NCI-H345 treated with DMSO at 0.1 percent for 48 hours (cell line): ENCODE measurements around the gene JAKMIP3.

Experiments used
- DNase-seq: peaks from one replicate; lab custom pipeline; 2025; ENCODE audit not compliant: unreplicated experiment; lab: John Stamatoyannopoulos, UW

The JAKMIP3 gene

DNA sequence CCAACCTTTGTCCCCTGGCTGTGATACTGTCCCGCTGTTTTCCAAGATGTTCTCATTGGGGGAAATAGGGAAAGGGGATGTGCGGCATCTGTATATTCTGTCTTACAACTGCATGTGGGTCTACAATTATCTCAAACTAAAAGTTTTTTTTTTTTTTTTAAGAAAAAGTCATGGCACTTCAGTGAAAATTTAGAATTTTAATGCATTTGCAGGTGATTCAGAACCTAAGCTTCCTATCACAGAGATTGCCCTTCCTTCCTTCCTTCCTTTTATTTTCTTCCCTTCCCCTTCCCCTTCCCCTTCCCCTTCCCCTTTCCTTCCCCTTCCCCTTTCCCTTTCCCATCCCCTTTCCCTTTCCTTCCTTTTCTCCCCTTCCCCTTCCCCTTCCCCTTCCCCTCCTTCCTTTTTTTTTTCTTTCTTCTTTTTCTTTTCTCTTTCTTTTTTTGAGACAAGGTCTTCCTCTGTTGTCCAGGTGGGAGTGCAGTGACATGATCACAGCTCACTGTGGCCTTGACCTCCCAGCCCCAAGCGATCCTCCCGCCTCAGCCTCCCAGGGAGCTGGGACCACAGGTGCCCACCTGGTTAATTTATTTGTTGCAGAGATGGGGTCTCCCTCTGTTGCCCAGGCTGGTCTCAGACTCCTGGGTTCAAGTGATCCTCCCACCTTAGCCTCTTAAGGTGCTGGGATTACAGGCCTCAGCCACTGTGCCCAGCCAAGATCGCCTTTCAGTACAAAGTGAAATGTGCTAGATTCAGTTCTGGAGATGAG lies 32.0 kb downstream of the JAKMIP3 start:
- no peak for DNase-seq

DNA sequence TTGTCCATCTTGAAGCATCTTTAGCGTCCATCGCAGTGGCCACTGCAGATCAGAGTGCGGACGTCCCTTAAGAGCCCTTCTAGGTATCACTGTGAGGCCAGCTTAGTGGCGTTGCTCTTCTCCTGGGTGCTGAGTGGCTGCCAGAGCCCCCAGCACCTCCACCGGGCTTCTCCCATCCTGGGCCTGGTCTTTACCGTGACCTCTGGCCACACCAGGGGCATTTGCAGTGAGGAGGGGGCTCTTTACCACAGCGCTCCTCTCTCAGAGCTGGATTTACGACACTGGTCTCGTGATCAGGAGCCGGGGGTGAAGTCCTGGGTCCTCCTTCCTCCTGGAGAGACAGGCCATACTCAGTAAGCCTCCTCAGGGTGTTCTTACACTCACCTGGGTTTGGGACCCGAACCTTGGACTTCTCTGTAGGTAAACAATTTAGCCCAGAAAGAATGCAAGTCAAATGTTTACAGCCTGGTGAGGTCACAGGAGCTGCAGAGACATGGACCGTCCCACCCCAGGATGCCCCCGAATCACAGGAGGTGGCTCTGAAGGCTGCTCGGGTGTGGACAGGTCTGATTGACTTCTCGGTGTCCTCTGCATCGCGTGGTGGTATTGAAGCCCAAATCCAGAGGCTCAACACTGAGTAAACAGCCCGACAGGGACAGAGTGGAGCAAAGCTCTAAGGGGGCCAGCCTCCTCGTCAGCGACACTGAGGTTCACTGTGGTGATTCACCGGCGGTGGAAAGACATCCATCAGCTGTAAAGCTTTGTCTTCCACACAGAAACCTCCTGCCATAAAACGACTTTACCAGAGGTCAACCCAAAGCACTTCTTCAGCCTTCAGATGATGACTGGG lies 33.0 kb downstream of the JAKMIP3 start:
- DNase-seq: no peak

DNA sequence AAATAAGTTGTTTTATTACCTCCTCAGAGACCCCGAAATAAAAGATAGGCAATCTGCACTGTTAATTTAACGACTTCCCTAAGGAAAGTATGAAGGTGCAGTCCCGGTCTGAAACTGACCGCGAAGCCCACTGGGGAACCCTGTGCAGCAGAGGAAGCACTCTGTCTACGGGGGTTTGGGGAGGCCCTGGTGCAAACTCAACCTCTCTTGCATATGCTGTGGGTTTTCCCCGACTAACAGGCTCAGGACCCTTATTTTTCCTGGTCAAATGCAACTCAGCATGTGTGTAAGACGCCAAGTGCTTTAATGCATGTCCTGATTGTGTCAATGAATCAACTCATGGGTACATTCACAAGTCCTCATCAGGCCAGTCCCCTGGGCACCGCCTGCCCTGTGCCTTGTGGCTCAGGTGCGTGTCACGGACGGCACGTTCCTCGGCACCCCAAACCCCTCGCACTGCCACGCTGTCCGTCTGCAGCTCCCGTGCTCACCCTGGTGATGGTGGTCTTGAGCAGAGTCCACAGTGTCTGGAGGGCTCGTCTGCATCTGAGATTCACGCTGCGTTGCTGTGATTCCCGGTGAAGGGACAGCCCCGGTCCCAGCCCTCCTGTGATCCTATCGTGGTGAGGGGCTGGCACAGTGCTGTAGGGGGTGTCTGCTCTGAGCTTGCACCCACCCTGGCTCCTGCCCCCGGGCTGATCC lies 33.8 kb downstream of the JAKMIP3 start:
- no peak for DNase-seq

DNA sequence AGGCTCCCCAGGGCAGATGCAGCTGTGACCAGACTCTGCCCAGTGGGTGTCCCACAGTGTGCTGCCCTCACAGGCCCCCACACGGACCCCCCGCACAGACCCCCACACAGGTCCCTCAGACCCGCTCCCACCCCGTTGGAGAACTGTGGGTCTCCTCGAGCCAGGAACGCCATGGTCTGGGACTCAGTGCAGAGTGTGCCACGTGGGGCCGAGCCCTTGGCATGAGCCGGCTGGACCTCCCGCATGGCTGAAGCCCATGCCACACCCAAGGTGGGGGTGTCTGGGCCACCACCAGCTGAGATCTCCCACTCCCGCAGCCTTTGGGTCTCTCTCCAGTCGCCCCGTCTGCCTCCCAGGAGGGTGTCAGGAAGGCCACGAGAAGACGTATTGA lies 34.3 kb downstream of the JAKMIP3 start:
- no peak for DNase-seq

DNA sequence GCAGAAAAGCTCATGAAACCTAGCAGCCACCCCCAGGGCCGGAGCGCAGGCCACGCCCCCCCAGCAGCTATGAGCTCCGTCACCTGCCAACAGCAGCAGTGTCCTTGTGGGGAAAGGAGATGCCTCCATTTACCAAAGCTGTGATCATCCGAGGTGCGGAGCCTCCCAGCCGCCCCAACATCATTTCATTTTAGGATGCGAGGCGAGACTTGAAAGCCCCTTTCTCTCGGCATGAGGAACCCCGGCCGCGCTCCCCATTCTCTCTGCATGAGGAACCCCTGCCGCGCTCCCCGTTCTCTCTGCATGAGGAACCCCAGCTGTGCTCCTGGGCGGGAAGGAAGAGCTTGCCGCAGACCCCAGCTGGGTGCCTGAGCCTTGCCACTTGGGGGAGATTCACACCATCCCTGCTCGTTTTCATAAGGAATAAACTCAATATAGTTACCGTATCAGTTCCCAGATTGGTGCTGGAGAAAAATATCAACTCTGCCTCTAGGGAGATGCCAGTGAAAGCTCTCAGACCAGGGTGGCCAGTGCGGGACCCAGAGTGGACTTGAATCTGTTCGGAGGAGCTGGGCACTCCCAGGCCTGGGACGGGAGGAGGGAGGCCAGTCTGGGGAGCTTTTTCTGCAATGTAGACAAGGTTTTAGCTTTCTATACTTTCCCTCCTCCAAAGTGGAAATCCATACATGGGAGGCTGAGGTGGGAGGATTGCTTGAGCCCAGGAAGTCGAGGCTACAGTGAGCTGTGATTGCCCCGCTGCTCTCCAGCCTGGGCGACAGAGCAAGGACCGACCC lies 35.0 kb downstream of the JAKMIP3 start:
- no peak for DNase-seq

DNA sequence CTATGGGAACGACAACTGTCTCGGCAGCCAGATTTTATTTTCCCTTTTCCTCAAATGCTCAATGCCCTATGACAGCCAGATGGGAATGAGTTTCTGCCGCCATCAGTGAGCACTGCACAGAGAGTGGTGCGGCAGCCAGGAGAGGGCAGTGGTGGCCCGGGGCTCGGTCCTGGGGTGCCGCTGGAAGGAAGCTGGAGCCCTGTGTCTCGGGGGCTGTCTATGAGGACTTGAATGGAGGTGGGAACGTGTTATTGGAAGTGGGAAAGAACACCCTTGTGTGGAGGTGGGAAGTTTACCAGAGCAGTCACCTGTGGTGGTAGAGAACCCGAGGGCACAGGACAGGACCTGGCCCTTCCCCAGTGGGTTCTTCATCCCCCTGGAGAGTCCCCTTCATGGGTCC lies 35.8 kb downstream of the JAKMIP3 start:
- no peak for DNase-seq

DNA sequence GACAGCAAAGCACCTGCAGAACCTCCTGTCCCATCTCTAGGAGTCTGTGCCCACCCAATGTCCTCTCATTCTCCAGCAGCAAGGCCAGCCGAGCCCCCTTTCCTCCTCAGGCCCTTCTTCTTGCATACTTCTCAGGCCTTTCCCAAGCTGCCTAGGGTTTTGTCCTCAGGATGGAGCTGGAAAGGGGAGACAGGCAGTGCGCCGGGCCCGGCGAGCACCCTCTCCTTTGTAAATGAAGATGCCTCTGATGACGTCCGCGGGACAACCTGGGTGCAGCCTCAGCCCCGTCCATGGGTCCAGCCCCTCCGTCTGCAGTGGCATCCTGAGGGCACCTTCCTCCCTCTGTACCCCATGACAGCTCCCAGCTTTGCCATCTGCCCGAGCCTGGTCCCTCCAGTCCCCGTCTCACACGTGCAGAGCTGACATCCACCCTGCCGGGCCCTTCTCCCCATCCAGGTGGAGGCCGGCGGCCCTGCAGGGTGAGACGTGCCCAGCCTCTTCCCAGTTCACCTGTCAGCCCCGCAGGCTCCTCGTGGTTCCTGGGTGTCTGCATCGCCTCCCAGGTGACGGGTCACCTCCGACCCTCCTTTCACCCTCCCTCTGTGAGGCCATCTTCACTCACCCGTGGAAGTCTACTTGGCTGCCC lies 36.4 kb downstream of the JAKMIP3 start:
- no peak for DNase-seq

DNA sequence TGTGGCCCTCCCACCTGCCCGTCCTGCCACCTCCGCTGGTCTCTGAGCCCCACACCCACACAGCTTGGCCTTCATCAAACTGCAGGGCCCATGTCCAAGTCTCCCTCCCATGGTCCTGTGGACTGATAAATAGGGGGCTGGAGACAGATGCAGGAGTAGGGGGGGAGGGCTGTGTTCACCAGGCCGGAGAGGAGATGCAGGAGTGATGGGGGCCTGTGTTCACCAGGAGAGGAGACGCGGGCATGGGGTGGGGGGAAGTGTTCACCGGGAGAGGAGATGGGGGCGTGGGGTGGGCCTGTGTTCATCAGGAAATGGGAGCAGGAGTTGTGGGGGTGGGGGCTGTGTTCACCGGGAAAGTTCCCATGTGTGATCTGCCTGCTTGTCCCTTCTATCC lies 37.0 kb downstream of the JAKMIP3 start:
- DNase-seq: no peak

DNA sequence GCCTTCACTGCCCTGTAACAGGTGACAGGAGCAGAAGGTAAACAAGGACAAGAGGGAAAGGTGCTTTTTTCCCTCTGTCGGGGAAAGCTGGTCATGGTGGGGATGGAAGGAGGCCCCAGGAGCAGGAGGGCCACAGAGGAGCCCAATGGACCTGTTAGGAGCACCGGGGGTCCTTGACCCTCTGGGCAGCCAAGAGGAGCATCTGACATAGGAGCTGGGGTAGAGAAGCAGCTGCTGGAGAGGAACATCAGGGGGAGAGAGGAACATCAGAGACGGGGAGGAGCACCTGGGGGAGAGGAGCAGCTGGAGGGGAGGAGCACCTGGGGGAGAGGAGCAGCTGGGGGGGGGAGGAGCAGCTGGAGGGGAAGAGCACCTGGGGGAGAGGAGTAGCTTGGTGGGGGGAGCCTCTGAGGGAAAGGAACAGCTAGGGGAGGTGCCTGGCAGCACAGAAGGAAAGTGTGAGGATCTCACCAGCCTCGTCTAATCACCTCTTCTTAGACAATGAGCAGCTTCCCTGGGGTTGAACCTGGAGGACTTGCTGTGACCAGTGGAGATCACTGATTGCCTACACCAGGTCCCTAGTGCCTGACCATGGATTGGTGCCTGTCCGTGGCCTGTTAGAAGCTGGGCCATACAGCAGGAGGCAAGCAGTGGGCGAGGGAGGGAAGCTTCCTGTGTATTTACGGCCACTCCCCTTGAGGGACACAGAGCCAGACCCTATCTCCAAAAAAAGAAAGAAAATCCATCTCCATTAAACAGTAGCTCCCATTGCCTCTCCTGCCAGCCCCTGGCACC lies 37.6 kb downstream of the JAKMIP3 start:
- DNase-seq: no peak

DNA sequence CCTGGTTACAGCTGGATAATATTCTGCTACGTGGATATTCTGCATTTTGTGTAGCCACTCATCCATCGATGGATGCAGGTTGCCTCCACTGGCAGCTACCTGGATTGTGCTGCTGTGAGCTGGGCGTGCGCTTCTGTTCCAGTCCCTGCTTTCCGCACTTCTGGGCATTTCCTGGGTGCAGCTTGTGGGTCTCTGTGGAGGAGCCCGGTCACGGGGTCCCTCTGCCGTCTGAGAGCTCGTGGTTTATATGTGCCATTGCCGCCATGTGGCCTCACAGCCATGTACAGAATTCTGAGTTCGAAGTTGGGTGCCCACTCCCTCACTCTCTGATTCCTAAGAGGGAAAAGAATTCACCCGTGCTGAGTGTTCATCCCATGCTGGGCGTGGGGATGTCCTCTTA lies 38.3 kb downstream of the JAKMIP3 start:
- no peak for DNase-seq

DNA sequence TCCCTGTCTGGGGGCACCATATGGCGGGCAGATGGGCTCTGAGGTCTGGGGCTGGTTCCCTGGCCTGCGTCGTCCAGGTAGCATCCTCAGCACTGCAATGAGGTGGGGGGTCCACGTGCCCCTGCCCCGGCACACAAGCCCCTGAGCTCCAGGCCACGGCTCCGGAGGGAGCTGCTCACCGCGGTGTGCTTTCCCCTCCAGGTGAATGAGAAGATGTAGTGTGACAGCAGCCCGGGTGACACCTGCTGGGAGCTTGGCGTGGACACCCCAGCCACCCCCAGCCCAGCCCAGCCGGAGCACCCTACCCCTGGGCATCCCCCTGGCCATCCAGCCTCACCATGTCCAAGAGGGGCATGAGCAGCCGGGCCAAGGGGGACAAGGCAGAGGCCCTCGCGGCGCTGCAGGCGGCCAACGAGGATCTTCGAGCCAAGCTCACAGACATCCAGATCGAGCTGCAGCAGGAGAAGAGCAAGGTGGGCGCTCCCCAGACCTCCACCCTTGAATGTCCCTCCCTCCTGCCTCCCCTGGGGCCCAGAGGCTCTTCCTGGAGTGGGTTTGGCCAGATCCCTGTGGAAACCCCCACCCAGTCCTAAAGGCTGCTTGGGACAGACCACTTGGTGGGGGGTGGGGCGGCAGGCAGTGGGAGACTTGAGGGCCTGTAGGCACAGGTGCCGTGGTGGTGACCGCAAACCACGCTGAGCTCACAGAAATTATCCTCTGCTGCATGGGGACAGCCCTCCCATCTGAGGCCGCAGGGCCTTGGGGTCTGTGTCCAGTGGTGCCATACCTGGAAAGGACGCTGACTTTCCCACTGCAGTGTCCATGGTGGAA lies 38.9 kb downstream of the JAKMIP3 start:
- DNase-seq: no peak

DNA sequence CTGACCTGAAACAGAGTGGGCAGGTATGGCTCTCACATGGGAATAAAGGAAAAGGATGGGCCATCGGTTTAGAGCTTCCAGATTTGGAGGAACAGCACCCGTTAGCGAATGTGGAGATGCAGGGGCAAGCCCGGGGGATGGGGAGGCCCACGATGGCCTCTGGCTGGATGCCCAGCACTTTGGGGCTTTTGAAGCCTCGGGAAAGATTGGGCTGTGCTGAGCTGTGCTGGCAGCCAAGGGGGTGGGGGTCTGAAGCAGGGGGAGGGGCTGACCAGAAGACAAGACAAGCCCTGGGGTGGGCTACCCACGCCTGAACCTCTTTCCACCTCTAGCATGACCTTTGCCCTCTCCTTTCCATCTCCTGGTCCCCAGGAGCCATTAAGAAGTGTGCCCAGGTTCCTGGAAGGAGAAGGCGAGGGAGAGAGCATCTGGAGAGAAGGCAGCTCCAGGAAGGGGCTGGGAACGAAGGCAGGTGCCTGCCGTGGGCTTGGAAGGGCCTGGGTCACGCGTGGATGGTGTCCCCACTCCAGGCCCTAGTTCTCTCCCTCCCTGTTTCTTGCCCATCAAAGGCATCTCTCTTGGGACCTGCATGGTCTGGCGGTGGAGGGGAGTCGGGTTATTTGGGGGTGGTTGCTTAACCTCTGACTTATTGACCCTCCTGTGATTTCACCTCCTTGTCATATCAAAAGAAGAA lies 39.7 kb downstream of the JAKMIP3 start:
- DNase-seq: no peak

DNA sequence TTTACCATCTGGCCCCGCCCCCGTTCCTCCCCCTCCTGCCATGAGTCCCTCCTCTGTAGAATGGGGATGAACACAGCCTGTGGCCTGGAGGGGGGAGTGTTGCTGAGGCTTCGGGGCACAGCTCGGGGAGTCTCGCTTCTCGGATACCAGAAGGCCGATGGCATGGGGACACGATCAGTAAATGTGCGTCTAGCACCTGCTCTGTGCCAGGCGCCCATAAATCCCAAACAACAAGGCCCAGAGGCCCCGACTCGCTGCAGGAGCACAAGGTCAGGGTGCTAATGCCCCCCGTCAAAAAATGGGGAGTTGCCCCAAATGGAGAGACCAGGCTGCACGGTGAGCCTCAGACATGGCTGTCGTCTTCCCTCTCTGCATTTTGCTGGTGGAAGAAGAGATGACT lies 40.7 kb downstream of the JAKMIP3 start:
- DNase-seq: no peak

DNA sequence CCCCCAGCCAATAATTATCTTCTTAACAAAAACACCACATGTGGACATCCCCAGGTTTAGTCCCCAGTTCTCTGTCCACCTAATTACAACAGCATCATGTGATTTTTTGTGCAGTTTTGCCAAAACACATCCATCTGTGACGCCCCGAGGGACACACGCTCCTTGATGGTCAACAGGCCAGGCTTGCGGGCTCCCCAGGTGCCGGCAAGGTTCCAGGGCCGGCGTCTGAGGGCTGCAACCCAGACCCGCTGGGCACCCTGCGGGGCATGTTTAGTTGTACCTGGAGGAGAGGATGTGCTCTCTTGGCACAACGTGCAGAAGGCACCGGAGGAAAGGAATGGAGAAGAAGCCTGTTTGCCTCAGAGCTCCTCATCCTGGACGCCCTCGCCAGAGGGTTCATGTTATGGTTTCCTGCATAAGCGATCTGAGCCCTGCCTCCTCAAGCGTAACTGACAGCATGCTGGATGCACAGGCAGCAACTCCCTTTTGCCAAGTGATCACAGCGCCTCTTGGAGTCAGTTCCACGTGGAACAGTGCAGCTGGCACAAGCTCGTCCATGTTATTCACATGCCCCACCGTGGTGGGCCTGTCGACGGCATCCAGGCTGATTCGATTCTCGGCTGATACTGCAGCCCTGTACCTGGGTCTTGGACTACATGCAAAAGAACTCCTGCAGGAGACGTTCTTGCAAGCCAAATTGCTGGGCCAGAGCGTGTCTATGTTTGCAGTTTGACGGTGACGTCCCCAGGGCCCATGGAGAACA lies 41.6 kb downstream of the JAKMIP3 start:
- no peak for DNase-seq

DNA sequence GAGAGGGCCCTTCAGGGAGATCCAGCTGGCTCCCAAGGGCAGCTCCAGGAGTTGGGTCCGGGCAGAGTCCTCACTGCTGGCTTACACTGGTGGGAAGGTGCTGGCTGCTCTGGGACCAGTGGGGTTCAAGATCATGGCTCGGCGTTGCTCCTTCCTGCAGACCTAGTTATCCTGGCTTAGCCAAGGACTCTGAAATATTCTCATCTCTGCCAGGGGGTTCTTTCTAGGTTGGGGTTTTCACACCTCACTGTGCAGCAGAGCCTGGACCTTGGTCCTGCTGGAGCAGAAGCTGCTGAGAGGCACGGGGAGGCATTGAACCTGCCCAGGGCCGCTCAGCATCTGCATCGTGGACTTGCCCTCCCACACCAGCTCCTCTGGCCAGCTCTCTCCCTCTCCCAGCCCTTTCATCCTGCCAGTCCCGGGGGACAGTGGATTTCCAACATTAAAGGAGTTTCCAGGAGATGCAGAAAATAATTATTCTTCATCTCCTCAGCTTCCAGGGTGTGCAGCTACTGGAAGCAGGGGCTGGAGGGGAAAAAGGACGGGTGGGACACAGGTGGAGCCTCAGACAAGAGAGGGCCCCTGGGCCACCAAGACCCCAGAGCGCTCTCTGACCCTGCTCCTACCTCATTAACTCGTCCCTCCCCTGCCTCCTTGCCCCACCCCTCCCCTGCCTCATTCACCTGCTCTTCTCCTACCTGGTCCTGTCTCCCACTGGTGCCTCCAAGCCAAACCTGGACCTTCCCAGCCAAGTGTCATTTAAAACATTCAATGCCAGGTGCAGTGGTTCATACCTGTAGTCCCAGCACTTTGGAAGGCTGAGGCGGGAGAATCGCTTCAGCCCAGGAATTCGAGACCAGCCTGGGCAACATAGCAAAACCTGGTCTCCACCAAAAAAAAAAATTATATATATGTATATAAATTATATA lies 42.5 kb downstream of the JAKMIP3 start:
- no peak for DNase-seq

DNA sequence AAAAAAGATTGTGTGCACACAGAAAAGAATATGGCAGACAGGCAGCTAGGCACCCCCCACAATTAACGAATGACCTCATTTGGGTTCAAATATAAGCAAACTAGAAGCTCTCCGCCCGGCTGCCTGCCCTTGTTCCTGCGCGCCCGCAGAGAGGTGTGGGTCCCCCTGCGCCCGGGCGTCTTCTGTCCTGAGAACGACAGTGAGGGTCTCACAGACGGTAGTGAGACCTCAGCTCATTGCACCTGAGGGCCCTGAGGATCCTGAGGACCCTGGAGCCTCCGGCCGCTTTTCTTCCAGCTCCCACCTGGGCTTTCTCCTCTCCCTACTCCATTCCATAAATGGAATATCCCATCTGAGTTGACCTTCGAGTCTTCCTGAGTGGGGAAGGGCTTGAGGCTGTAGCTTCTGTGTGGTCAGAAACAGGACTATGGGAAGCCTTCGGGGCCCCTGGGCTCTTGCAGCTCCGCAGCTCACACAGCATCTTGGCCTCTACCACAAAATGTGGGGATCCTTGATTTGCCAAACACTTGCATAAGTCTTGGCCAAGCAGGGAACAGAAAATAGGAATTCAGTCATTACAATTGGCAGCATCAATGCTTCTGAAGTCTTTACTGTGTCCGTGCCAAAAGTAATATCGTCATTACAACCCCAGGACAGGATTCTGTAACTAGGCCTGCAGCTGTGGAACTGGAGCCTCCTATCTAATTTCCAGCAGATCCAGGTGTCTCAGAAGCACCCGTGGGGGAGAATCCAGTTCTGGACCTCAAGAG lies 43.8 kb downstream of the JAKMIP3 start:
- no peak for DNase-seq
